ENCODE data around the gene SLX1A.

DNA sequence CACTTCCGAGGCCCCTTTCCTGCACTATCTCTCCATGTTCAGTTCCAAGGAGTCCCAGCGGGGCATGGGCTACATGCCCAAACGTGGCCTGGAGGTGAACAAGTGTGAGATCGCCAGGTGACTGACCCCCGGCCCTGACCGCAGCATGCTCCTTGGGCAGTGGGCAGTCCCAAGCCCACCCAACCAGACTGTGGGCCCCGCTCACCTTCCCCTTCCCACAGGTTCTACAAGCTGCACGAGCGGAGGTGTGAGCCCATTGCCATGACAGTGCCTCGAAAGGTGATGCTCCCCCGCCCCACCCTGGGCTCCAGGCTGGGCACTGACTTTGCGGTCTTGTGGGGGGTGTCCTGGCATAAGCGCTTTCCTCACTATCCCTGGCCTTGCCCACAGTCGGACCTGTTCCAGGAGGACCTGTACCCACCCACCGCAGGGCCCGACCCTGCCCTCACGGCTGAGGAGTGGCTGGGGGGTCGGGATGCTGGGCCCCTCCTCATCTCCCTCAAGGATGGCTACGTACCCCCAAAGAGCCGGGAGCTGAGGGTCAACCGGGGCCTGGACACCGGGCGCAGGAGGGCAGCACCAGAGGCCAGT, 5.6 kb upstream of the SLX1A start:
- TF ChIP-seq, protein P1, sequence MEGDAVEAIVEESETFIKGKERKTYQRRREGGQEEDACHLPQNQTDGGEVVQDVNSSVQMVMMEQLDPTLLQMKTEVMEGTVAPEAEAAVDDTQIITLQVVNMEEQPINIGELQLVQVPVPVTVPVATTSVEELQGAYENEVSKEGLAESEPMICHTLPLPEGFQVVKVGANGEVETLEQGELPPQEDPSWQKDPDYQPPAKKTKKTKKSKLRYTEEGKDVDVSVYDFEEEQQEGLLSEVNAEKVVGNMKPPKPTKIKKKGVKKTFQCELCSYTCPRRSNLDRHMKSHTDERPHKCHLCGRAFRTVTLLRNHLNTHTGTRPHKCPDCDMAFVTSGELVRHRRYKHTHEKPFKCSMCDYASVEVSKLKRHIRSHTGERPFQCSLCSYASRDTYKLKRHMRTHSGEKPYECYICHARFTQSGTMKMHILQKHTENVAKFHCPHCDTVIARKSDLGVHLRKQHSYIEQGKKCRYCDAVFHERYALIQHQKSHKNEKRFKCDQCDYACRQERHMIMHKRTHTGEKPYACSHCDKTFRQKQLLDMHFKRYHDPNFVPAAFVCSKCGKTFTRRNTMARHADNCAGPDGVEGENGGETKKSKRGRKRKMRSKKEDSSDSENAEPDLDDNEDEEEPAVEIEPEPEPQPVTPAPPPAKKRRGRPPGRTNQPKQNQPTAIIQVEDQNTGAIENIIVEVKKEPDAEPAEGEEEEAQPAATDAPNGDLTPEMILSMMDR (IDR thresholded peaks at IDR 0.05; ENCODE audit: low read length) = no peak
- no peak for TF ChIP-seq EZH2 (IDR thresholded peaks at IDR 0.05; ENCODE audit: borderline replicate concordance, low read length)
